LNCaP clone FGC (cell line): ENCODE measurements around the gene ZNF276.
"Not testable (repeated sequence)": the region's sequence is repeated elsewhere in the genome, so short reads cannot be mapped to it uniquely, and the experiment has no call there.

Experiments
- DNase-seq: peaks from one replicate; pipeline ENCODE4 v3.0.0-alpha.2; 2011; ENCODE audit warnings: low read depth
- H3K4me3 ChIP-seq: 2 replicates; pipeline ENCODE4 v1.5.1; 2011; ENCODE audit warnings: mild to moderate bottlenecking, low read depth, low read length, control low read depth
- TF ChIP-seq, protein P1 (sequence below): IDR thresholded peaks from 2 replicates; pipeline ENCODE4 v1.5.1; 2012; ENCODE audit warnings: mild to moderate bottlenecking; ENCODE audit not compliant: control insufficient read depth, insufficient read depth; ENCODE audit errors: extremely low read depth

The ZNF276 gene

DNA sequence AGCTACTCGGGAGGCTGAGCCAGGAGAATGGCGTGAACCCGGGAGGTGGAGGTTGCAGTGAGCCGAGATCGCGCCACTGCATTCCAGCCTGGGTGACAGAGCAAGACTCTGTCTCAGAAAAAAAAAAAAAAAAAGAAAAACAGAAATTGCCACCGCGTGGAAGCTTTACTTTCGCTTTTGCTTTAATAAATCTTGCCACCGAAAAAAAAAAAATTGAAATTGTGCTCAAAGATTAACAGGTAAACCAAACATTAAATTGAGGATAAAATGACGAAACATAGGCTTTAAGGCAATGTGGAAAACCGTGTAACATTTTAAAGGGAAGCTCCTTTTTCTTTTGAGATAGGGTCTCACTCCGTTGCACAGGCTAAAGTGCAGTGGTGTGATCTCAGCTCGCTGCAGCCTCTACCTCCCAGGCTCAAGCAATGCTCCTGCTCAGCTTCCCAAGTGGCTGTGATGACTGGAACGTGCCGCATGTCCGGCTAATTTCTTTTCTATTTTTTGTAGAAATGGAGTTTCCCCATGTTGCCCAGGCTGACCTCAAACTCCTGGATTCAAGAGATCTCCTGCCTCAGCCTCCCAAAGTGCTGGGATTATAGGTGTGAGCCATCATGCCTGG is 40.1 kb downstream of the ZNF276 start:
- H3K4me3 ChIP-seq = no peak overlapping the region
- no peak for DNase-seq
- TF ChIP-seq, protein P1, sequence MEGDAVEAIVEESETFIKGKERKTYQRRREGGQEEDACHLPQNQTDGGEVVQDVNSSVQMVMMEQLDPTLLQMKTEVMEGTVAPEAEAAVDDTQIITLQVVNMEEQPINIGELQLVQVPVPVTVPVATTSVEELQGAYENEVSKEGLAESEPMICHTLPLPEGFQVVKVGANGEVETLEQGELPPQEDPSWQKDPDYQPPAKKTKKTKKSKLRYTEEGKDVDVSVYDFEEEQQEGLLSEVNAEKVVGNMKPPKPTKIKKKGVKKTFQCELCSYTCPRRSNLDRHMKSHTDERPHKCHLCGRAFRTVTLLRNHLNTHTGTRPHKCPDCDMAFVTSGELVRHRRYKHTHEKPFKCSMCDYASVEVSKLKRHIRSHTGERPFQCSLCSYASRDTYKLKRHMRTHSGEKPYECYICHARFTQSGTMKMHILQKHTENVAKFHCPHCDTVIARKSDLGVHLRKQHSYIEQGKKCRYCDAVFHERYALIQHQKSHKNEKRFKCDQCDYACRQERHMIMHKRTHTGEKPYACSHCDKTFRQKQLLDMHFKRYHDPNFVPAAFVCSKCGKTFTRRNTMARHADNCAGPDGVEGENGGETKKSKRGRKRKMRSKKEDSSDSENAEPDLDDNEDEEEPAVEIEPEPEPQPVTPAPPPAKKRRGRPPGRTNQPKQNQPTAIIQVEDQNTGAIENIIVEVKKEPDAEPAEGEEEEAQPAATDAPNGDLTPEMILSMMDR = no peak

DNA sequence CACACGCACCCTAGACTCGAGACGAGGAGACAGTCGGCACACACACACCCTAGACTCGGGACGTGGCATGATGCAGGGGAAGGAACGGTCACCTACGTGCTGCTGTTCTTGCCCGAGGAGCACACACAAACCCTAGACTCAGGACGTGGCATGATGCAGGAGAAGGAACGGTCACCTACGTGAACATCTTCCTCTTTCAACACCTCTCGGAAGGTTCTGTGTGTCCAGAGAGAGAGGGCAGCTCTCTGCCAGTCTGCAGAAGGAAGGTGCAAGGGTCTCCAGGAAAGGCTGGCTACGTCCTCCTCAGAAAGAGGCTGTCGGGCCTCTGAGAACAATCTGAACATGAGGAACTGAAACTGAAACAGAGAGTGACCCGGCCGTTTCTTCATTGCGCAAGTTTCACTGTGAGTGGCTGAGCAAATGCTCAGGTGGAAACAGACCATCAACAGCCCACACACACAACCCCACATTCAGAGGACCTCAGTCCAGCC is 43.4 kb downstream of the ZNF276 start:
- no peak overlapping the region for H3K4me3 ChIP-seq
- DNase-seq = no peak
- TF ChIP-seq, protein P1 = no peak

DNA sequence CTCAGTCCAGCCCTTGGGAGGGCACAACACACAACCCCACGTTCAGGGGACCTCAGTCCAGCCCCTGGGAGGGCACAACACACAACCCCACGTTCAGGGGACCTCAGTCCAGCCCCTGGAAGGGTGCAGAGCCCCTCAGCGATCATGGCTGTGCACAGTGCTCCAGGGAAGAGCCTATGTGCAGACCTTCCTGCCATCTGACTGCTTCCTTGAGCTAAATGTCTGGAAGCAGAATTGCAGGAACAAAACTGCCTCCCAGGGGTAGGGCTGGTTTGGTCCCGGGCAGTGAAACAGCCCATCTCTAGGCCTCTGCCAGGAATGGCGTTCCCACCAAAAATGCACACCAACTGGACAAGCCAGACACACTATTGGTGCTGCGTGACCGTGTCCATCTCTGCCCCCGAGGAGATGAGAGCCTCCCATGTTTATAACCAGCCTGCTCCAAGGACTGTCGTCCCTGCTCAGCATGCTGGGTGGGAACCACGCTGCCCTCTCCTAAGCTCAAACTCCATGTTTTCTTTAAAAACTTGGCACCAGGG is 44.0 kb downstream of the ZNF276 start:
- TF ChIP-seq, protein P1 = no peak
- no peak overlapping the region for H3K4me3 ChIP-seq
- DNase-seq = no peak

DNA sequence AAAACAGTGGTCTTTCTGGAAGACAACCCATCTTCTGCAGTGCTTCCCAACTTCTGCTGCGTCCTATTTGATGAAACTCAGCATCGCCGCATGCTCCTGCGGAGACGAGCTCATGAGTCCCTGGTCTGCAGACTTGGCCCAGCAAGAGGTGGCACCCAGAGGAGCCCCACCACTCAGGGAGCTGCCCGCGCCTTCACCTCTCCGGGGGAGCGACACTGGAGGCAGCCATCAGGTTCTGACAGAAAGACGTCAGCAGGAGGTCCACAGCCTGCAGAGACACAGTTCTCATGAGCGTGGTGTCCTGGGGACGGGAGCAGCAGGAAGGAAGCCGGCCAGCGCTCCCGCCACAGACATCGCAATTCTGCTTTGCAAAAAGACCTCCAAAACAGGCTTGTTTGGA is 49.0 kb downstream of the ZNF276 start:
- H3K4me3 ChIP-seq = no peak overlapping the region
- TF ChIP-seq, protein P1 = no peak
- no peak for DNase-seq

DNA sequence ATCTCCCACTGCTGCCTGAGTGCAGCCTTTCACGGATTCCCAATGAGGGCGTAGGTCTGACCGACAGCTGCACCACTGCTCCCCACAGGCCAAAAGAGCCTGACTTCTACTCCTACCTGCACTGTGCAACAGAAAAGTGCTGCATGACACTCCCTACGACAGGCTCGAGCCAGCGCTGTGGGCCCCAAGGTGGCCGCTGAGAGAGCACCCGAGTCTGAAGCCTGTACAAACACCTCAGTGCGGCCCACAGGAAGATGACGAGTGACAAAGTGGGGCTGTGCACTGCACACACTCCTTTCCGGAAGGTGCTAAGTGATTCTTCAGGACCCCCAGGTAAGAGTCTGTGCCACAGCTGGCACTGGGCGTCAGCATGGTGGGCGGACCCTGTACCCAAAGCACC is 53.9 kb downstream of the ZNF276 start:
- TF ChIP-seq, protein P1 = no peak
- H3K4me3 ChIP-seq = no peak overlapping the region
- DNase-seq = no peak

DNA sequence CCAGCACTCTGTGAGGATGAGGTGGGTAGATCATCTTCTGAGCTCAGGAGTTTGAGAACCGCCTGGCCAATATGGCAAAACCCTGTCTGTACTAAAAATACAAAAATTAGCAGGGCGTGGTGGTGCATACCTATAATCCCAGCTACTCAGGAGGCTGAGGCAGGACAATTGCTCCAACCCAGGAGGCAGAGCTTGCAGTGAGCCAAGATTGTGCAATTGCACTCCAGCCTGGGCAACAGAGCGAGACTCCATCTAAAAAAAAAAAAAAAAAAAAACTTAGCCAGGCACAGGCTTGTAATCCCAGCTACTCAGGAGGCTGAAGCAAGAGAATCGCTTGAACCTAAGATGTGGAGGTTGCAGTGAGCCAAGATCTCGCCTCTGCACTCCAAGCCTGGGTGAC is 56.9 kb downstream of the ZNF276 start:
- not testable (repeated sequence) for DNase-seq, H3K4me3 ChIP-seq

DNA sequence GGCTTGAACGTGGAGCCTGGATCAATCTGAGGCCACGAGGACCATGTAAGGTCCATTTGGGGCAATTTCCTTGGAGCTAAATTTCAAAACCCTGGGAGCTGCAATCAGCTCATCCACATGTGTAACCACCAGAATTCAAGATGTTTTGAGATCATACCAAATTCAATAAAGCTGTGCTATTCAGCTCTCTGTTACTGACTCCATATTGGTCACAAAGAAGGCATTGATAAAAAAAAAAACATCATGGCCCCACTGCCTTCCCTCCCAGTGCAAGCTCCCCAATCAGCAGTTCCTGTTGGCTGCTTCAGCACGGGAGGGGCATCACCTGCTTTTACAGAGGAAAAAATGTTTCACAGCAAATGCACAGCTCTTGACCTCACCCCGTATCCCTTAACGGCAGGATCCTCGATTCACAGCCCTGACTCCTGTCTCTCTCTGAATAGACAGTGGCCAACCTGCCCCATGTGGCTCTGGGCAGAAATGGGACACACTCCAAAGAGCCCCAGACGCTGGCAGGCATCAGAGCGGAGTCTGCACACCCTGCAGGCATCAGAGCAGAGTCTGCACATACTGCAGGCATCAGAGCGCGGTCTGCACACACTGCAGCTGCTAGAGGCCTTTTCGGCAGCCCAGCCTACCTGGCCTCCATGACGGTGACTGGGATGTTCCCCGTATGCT is 58.0 kb downstream of the ZNF276 start:
- DNase-seq = no peak
- TF ChIP-seq, protein P1 = no peak

More for the DNA sequence above, 58.0 kb downstream of the ZNF276 start:
- no peak overlapping the region for H3K4me3 ChIP-seq
